Stimulated activated CD8-positive, alpha-beta memory T cell treated with anti-CD3 and anti-CD28 coated beads, Interleukin-15, amount 100 ng/mL, for 1 hour (primary cell): ENCODE results near the gene CHAF1A.

Experiments used
- DNase-seq: peaks from one replicate; pipeline ENCODE4 v3.0.0-alpha.2; 2020; ENCODE audit warnings: low read depth

CHAF1A gene

GRCh38 chr19:4367336-4367723 lies 35.1 kb upstream of the CHAF1A start:
- DNase-seq, result no peak

GRCh38 chr19:4367781-4368127 lies 34.7 kb upstream of the CHAF1A start:
- DNase-seq, result no peak

- DNase-seq, result no peak
These were observed 34.2 kb upstream of the CHAF1A start for GRCh38 chr19:4368128-4368820.

- DNase-seq, result peak; percentile 41
These were observed 33.1 kb upstream of the CHAF1A start for GRCh38 chr19:4369109-4369887.

DNA sequence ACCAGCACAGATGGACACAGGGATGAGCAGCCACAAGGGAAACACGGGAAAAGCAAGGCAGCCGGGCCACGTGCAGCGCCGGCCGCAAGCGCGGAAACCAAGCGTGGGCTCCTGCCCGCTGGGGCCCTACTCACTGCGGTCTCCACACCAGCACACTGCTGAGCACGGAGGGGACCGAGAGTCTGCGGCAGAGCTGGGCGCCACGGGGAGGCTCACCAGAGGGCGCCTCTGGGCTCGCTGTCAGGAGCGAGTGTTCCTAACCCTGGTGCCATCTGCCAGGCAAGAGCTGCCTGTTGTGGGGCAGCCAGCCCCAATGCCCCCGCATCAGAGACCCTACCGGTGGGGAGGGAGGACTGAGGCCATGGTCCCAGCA lies 32.6 kb upstream of the CHAF1A start:
- peak; percentile 47 for DNase-seq

- DNase-seq, result no peak
These were observed 31.9 kb upstream of the CHAF1A start for GRCh38 chr19:4370418-4371041.

- no peak for DNase-seq
These were observed 30.9 kb upstream of the CHAF1A start for GRCh38 chr19:4371247-4372164.

- DNase-seq, result no peak
These were observed 30.1 kb upstream of the CHAF1A start for GRCh38 chr19:4372165-4373012.

DNA sequence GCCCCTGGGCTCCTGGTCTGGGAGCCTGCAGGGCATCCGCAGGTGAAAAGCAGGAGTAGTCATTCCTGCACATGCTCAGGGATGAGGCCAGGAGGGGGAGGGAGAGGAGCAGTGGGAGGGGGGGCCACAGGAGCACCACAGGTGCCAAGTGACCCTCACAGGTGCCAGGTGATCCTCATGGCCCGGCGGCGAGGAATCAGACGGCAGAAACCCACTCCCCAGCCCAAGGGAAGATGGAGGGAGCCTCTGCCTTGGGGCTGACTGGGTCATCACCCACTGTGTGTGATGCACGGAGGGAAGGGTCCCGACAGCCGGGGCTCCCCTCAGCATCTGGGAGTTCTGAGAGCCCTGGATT lies 29.4 kb upstream of the CHAF1A start:
- DNase-seq, result no peak

DNA sequence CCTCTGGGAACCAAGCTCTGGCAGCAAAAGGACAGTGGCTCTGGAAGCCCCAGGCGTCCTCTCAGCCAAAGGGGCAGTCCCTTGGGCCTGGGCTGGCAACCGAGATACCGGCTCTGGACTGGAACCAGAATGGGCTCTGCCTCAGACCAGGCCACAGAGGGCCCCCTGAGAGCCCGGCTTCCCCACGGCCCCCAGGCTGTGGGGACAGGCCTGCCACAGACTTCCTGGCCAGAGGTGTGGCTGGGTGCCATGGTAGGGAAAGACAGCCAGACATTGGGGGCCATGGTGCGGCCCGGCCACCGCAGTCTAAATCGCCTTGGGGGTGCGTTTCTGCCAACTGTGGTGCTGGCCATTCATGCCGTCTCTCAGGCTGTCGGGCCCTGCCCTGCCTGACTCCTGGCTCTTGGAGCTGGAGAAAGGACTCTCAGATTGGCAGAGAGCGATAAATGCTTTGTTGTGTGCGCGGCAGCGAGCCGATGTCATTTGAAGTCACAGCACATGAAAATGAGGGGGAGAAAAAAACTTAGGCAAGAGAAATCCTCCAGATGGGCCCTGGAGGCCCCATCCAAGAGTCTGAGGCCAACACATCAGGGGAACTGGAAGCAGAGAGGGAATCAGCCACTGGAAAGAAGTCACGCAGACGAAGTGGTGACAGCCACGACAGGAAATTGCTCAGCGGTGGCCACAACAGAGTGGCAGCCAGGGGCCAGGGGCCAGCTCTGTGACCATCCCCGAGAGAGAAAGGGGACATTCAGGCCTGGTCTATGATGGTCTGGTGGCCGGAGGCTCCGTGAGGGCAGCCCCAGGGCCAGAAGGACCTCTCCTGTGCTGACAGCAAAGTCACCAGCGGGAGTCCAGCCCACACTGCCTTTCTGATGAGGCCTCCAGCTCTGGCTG lies 28.6 kb upstream of the CHAF1A start:
- no peak for DNase-seq

GRCh38 chr19:4374498-4375163 lies 27.8 kb upstream of the CHAF1A start:
- no peak for DNase-seq

GRCh38 chr19:4375164-4376027 lies 27.0 kb upstream of the CHAF1A start:
- DNase-seq, result no peak

DNA sequence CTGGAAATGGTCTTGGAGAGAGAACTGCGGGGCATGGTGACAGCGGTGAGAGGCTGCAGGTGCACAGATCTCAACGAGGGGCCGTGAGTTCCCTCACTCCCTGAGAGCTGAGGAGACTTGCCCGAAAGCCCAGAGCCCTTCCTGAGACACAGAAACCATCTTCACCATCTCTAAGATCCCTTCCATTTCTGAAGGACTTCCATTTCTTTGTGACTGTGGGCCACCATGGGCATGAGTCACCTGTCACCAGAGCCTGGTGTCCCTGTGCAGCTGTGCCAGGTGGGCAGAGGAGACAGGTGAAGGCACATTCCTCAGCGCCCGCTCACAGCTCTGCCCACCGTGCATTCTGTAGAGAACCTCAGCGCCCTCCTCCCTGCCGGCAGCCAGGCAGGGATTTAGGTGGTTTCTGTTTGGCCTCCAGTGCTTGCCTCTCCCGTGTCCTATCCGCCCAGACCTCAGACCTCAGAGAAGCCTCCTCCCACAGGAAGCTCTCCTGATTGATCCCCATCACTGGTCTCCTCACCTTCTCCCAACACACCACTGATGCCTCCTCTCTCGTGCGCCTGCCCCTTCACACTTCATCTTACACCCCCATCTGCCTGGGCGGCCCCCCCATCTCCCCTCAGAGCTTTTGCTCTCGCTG lies 26.3 kb upstream of the CHAF1A start:
- DNase-seq, result no peak

DNA sequence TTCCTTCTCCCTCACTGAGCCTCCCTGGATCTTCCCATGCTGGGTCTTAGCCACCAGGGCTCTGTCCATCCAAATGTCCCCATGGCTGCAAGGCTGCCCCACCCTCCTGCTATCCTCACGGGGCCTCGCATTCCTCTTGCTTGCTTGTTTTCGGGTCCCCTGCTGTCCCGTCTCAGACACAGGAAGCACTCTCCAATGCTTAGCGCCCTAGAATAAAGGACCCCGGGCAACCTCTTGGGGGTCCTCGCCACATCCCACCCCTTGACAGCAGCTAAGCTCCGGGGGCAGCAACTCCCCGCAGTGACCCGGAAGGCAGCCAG lies 25.8 kb upstream of the CHAF1A start:
- no peak for DNase-seq

GRCh38 chr19:4376991-4377781 lies 25.3 kb upstream of the CHAF1A start:
- no peak for DNase-seq

DNA sequence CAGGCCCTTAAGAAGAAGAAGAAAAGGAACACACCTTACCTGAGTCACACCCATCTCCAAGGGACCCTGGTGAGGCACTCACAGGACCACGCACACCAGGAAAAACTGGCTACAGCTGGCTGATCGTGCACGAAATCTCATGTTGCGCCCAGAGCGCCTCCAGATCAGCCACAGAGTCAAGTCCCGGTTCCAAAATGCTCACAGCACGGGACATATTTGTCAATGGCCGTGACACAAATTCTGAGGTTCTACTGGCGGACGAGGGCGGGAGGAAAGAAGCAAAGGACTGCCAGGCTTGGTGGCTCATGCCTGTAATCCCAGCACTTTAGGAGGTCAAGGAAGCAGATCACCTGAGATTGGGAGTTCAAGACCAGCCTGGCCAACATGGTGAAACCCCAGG lies 23.6 kb upstream of the CHAF1A start:
- DNase-seq, result no peak

- DNase-seq, result no peak
These were observed 22.8 kb upstream of the CHAF1A start for GRCh38 chr19:4379383-4380253.
